Liver (tissue), 3 donors: ENCODE results near the gene TTYH3.

ENCODE experiments used
- GABPA ChIP-seq, 2 donors: IDR thresholded peaks in 1 of 2; conservative IDR thresholded peaks in 1 of 2; 2 replicates each; pipeline ENCODE4 v1.6.1; 2016; ENCODE audit warnings: antibody characterized with exemption in 2 of 2, mild to moderate bottlenecking in 1 of 2, moderate library complexity in 1 of 2
- JUND ChIP-seq, 2 donors: IDR thresholded peaks; 2 replicates each; pipeline ENCODE4 v1.6.1; 2016; ENCODE audit warnings: antibody characterized with exemption in 2 of 2
- RAD21 ChIP-seq, 2 donors: IDR thresholded peaks; 2 replicates each; pipeline ENCODE4 v1.6.1; 2016; ENCODE audit warnings: antibody characterized with exemption in 2 of 2, mild to moderate bottlenecking in 2 of 2
- RXRA ChIP-seq, 2 donors: IDR thresholded peaks; 2 replicates each; pipeline ENCODE4 v1.6.1; 2017 to 2018; ENCODE audit warnings: antibody characterized with exemption in 2 of 2, mild to moderate bottlenecking in 1 of 2
- TAF1 ChIP-seq: conservative IDR thresholded peaks from 2 replicates; pipeline ENCODE4 v1.6.1; 2016; ENCODE audit warnings: antibody characterized with exemption, mild to moderate bottlenecking
- TF ChIP-seq, protein P1 (sequence below): fragments of 150-350 bp; IDR thresholded peaks from 2 replicates; pipeline ENCODE4 v1.5.1; 2017; ENCODE audit warnings: improper control_type of control experiment, low read depth, low read length; ENCODE audit not compliant: missing input control
- TF ChIP-seq, protein P2 (sequence below): IDR thresholded peaks from 2 replicates; pipeline ENCODE4 v1.6.1; 2016; ENCODE audit warnings: antibody characterized with exemption
- TF ChIP-seq, protein P3 (sequence below): IDR thresholded peaks from 2 replicates; pipeline ENCODE4 v1.6.1; 2016; ENCODE audit warnings: antibody characterized with exemption
- donor health status: healthy.
- donor health status: healthy.

DNA sequence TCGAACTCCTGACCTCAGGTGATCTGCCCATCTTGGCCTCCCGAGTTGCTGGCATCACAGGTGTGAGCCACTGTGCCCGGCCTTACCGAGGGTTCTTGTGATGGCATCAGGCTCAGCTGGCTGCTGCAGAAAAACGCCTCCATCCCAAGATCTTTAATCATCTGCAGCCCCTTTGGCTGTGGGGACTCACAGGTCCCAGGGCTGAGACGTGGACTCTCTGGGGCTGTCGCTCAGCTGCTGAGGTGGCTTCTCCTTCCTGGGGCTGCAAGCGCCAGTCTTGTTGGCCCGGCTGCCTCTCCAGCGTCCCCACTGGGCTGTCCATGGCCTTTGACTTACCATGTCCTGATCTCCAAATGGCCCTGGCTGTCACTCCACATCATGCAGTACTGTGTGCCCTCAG is 76.3 kb downstream of the TTYH3 start:
- TF ChIP-seq, protein P1, sequence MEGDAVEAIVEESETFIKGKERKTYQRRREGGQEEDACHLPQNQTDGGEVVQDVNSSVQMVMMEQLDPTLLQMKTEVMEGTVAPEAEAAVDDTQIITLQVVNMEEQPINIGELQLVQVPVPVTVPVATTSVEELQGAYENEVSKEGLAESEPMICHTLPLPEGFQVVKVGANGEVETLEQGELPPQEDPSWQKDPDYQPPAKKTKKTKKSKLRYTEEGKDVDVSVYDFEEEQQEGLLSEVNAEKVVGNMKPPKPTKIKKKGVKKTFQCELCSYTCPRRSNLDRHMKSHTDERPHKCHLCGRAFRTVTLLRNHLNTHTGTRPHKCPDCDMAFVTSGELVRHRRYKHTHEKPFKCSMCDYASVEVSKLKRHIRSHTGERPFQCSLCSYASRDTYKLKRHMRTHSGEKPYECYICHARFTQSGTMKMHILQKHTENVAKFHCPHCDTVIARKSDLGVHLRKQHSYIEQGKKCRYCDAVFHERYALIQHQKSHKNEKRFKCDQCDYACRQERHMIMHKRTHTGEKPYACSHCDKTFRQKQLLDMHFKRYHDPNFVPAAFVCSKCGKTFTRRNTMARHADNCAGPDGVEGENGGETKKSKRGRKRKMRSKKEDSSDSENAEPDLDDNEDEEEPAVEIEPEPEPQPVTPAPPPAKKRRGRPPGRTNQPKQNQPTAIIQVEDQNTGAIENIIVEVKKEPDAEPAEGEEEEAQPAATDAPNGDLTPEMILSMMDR, result no peak
- no peak for TF ChIP-seq TAF1
- TF ChIP-seq, protein P2, sequence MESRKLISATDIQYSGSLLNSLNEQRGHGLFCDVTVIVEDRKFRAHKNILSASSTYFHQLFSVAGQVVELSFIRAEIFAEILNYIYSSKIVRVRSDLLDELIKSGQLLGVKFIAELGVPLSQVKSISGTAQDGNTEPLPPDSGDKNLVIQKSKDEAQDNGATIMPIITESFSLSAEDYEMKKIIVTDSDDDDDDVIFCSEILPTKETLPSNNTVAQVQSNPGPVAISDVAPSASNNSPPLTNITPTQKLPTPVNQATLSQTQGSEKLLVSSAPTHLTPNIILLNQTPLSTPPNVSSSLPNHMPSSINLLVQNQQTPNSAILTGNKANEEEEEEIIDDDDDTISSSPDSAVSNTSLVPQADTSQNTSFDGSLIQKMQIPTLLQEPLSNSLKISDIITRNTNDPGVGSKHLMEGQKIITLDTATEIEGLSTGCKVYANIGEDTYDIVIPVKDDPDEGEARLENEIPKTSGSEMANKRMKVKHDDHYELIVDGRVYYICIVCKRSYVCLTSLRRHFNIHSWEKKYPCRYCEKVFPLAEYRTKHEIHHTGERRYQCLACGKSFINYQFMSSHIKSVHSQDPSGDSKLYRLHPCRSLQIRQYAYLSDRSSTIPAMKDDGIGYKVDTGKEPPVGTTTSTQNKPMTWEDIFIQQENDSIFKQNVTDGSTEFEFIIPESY, result no peak
- no peak for TF ChIP-seq JUND (IDR thresholded peaks at IDR 0.05)
- TF ChIP-seq, protein P3, sequence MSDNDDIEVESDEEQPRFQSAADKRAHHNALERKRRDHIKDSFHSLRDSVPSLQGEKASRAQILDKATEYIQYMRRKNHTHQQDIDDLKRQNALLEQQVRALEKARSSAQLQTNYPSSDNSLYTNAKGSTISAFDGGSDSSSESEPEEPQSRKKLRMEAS, result no peak
- TF ChIP-seq RXRA (IDR thresholded peaks at IDR 0.05), result no peak
- no peak for TF ChIP-seq GABPA (IDR thresholded peaks at IDR 0.05 in 1 of 2, conservative IDR thresholded peaks at IDR 0.05 in 1 of 2)
- no peak for TF ChIP-seq RAD21 (IDR thresholded peaks at IDR 0.05)
